Pons (tissue), 1 donor: ENCODE data around the gene AURKB.

Experiments used
- DNase-seq: peaks from one replicate; pipeline ENCODE4 v3.0.0-alpha.2; 2016; ENCODE audit warnings: low spot score

The AURKB gene

GRCh38 chr17:8161289-8162232 lies 48.8 kb downstream of the AURKB start:
- no peak for DNase-seq

GRCh38 chr17:8160741-8161221 lies 49.6 kb downstream of the AURKB start:
- DNase-seq: no peak

DNA sequence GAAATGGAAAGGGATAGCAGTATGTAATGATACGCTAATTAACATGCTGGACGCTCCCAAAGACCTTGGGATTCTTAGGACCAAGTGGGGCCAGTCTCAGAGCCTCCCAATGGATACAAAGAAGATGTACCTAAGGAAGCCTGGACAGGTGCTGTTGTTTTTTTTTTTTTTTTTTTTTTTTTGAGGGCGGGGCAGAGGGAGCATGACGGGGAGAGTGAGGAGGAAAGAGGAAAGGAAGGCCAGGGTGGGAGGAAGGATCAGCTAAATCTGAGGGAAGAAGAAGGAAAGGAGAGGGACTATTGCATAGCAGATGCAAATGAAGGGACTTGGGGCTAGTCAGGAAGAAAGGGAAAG lies 50.2 kb downstream of the AURKB start:
- no peak for DNase-seq

- no peak for DNase-seq
These were observed 50.7 kb downstream of the AURKB start for GRCh38 chr17:8159459-8160223.

DNA sequence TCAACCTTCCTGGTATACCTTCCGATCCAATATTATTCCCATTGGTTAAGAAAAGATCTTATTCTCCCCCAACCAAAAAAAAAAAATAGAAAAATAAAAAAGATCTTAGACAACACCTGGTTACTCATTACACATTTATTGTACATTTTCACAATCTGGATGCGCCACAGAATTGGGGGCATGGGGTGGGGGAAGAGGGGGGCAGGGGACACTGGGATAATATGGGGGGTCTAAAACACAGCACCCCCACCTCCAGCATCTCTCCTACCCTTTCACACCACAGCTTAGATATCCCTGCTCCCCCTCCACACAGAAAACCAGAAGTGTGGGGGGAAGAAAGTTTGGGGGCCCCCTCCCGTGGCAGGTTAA lies 51.4 kb downstream of the AURKB start:
- no peak for DNase-seq

GRCh38 chr17:8158267-8159031 lies 51.9 kb downstream of the AURKB start:
- DNase-seq: peak; percentile 95

- DNase-seq: peak; percentile 100
These were observed 54.0 kb downstream of the AURKB start for GRCh38 chr17:8156246-8156992.

GRCh38 chr17:8155996-8156245 lies 54.5 kb downstream of the AURKB start:
- DNase-seq: no peak

DNA sequence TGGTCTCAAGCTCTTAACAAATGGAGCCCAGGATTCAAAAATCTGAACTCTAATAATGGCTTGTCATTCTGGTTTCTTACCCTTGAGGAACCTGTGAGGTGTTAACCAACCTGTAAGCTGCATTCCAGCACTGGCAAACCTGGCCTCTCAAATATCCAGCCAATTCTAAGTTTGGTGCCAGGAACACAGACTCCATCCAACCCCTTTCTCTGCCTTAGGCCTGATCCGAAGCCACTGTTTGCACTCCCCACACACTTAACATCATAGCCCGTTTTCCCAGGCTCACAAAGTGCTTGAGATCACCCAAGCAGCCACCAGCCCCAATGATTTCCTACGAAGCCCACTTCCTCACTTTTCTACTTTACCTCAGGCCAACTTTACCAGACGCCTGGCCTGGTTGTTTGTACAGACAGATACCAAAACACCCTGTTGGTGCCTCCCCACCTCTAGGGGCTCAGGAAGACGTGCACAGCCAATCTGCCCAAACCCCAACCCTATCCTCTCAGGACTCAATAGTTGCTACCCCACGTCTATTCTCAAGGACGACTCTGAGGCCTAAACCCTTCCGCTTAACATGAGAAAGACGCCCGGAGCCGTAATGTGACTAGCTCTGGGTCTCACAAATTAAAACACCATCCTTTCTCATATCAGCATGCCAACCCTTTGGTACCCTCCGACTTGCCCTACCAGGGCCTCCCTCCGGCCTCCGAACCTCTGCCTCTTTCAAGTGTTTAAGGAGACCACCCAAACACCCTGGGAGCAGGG lies 55.0 kb downstream of the AURKB start:
- no peak for DNase-seq
